Measurements from ENCODE around the gene GKAP1. TPM values are rescaled to one million over a fixed set of nuclear protein-coding genes. Genes with fewer than 3 reads are reported as not detected.

Gene GKAP1
- total RNA-seq, 1 experiment from 2014 or later, result 6.2 TPM

GRCh38 chr9:83721509-83721908 is 96.1 kb downstream of the GKAP1 start:
- no peaks in the 10 kb centered on the region for H3K23me2 ChIP-seq (ENCODE audit: insufficient read length, low read depth, low read length, poor library complexity, severe bottlenecking)

More at GRCh38 chr9:83721509-83721908, 96.1 kb downstream of the GKAP1 start:
- Histone ChIP-seq H2BK120ac (ENCODE audit: low read depth, low read length, poor library complexity, severe bottlenecking) (no peak overlapping the region), H3K18ac (ENCODE audit: insufficient read length, low read depth, low read length) (no peak overlapping the region), H4K91ac (ENCODE audit: insufficient read length, low read depth, low read length) (no peak overlapping the region), H3K23ac (ENCODE audit: insufficient read length, low read depth, low read length) (no peak overlapping the region), H3K79me2 (ENCODE audit: insufficient read depth, low read length) (no peaks in the 10 kb centered on the region), H4K20me1 (ENCODE audit: control insufficient read depth, insufficient read depth, insufficient read length) (no peaks in the 10 kb centered on the region), H3K14ac (ENCODE audit: insufficient read depth, low read length) (no peak overlapping the region), H3K4ac (ENCODE audit: low read depth, low read length) (no peak overlapping the region), H4K5ac (ENCODE audit: insufficient read length, low read depth, low read length) (no peak overlapping the region), H2BK5ac (ENCODE audit: insufficient read length, low read length) (no peak overlapping the region), H3K9ac (ENCODE audit: extremely low read depth, insufficient read length, low read length) (no peak overlapping the region), H3K79me1 (ENCODE audit: insufficient read depth, low read depth, low read length, poor library complexity, severe bottlenecking) (no peaks in the 10 kb centered on the region), H3K27me3 (ENCODE audit: insufficient read depth, low read length) (no peaks in the 10 kb centered on the region), H3K27ac (ENCODE audit: insufficient read length, low read depth, low read length) (no peak overlapping the region), H2BK20ac (ENCODE audit: low read depth, low read length, poor library complexity, severe bottlenecking) (no peak overlapping the region), H3K9me3 (ENCODE audit: control insufficient read depth, low read depth, low read length) (no peaks in the 10 kb centered on the region), H2BK15ac (ENCODE audit: low read depth, low read length) (no peak overlapping the region), H4K8ac (replicated peaks; ENCODE audit: insufficient read length, low read depth, low read length) (peak overlapping the region; percentile 75), H2AFZ (ENCODE audit: low read length) (no peak overlapping the region), H3T11ph (ENCODE audit: low read length) (no peak overlapping the region), H3K4me1 (ENCODE audit: insufficient read depth, low read length) (no peaks in the 10 kb centered on the region), H2BK12ac (ENCODE audit: insufficient read length, low read depth, low read length) (no peak overlapping the region), H2AK5ac (ENCODE audit: insufficient read length, low read length) (no peak overlapping the region), H3K56ac (ENCODE audit: insufficient read length, low read depth, low read length) (no peak overlapping the region), H3K4me2 (ENCODE audit: insufficient read depth, insufficient read length, low read length) (no peak overlapping the region)
- Mint-ChIP-seq H3K27ac (peak overlapping the region in 1 of 3 experiments; percentile 31; a peak in 1 of 7 replicates), H3K9me3 (peaks cover 6% of the 10 kb centered on the region in 2 experiments; a peak in 3 of 5 replicates), H3K4me1 (no peaks in the 10 kb centered on the region), H3K36me3 (ENCODE audit: insufficient read depth in 1 of 3, low read depth in 3 of 3) (0 out of 7 replicates have a peak, but pooled peaks cover 0 to 2% (median 0%) of the 10 kb centered on the region in 3 experiments), H3K4me3 (no peak overlapping the region), H3K27me3 (ENCODE audit: low read depth) (no peaks in the 10 kb centered on the region; the same call in 1 of the 2 replicates)
- no peak for DNase-seq
- no peak for TF ChIP-seq CTCF (conservative IDR thresholded peaks at IDR 0.05)

All from H9 (cell line).